PFSK-1 (cell line): ENCODE measurements around the gene TMEM273.

Source experiments
- FOXP2 ChIP-seq: optimal IDR thresholded peaks from 2 replicates; pipeline ENCODE3; 2011; ENCODE audit warnings: borderline replicate concordance, control low read depth, inconsistent platforms; ENCODE audit not compliant: insufficient read depth; ENCODE audit errors: extremely low read length, extremely low read depth
- POLR2AphosphoS5 ChIP-seq: IDR thresholded peaks from 2 replicates; pipeline ENCODE4 v1.6.1; 2012; ENCODE audit warnings: low read depth, mild to moderate bottlenecking, control low read depth, low read length, moderate library complexity
- SIN3A ChIP-seq: IDR thresholded peaks from 2 replicates; pipeline ENCODE4 v1.6.1; 2012; ENCODE audit warnings: mild to moderate bottlenecking, low read length, moderate library complexity, borderline replicate concordance; ENCODE audit not compliant: insufficient read depth
- TAF1 ChIP-seq: IDR thresholded peaks from 2 replicates; pipeline ENCODE4 v1.6.1; 2012; ENCODE audit warnings: low read length, control low read depth, borderline replicate concordance; ENCODE audit not compliant: insufficient read depth
- TF ChIP-seq, protein P1 (sequence below), 2 experiments: IDR thresholded peaks; 2 replicates each; pipeline versions ENCODE4 v1.6.1 to v1.8.0; 2011 to 2012; ENCODE audit warnings: low read depth in 2 of 2, low read length in 2 of 2, control low read depth in 1 of 2, inconsistent platforms in 1 of 2, mild to moderate bottlenecking in 1 of 2, moderate library complexity in 1 of 2; ENCODE audit not compliant: insufficient read depth in 1 of 2

Gene TMEM273

GRCh38 chr10:49207936-49208487 is 19.8 kb upstream of the TMEM273 start:
- TF ChIP-seq SIN3A (no peak), POLR2AphosphoS5 (no peak), TAF1 (no peak), FOXP2 (no peak)
- TF ChIP-seq, protein P1, sequence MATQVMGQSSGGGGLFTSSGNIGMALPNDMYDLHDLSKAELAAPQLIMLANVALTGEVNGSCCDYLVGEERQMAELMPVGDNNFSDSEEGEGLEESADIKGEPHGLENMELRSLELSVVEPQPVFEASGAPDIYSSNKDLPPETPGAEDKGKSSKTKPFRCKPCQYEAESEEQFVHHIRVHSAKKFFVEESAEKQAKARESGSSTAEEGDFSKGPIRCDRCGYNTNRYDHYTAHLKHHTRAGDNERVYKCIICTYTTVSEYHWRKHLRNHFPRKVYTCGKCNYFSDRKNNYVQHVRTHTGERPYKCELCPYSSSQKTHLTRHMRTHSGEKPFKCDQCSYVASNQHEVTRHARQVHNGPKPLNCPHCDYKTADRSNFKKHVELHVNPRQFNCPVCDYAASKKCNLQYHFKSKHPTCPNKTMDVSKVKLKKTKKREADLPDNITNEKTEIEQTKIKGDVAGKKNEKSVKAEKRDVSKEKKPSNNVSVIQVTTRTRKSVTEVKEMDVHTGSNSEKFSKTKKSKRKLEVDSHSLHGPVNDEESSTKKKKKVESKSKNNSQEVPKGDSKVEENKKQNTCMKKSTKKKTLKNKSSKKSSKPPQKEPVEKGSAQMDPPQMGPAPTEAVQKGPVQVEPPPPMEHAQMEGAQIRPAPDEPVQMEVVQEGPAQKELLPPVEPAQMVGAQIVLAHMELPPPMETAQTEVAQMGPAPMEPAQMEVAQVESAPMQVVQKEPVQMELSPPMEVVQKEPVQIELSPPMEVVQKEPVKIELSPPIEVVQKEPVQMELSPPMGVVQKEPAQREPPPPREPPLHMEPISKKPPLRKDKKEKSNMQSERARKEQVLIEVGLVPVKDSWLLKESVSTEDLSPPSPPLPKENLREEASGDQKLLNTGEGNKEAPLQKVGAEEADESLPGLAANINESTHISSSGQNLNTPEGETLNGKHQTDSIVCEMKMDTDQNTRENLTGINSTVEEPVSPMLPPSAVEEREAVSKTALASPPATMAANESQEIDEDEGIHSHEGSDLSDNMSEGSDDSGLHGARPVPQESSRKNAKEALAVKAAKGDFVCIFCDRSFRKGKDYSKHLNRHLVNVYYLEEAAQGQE (IDR thresholded peaks at IDR 0.05; ENCODE audit: insufficient read depth in 1 of 2, low read depth in 2 of 2, low read length in 2 of 2), result no peak

DNA sequence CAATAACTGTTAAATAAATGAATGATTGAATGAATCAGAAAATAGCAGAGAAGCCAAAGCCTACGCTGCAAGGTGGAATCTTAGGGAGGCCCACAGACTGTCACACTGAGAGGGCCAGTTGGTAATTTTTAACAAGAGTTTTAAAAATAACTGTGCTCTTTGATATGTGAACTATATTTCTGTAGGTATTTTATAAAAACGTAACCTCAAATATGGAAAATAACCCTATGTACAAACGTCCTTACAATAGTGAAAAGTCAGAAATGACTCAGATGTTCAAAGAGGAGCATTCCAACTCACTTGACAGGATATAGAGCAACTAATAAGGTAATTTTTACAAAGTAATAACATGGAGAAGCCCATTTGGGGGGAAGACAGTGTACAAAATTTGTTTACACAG is 18.9 kb upstream of the TMEM273 start:
- TF ChIP-seq POLR2AphosphoS5 (no peak), FOXP2 (no peak), SIN3A (no peak), TAF1 (no peak)
- TF ChIP-seq, protein P1 (IDR thresholded peaks at IDR 0.05; ENCODE audit: insufficient read depth in 1 of 2, low read depth in 2 of 2, low read length in 2 of 2), result no peak

DNA sequence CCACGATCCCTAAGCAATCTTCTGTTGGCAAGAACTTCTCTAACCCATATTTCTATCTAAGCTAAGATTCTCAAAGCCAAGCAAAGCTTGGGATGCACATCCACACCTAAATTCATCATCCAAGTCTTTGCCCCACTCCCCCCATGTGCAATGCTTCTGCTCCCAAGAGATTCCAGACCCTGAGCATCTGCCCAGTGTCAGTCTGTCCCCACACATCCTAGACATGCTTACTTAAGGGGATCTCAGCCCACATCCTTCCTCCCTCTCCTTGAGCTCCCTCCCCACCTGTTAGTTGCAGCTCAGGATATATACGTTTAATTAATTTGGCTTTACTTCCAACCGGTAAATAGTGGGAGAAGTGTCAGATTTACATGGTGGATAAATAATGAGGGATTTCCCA is 17.0 kb upstream of the TMEM273 start:
- TF ChIP-seq FOXP2 (no peak), POLR2AphosphoS5 (no peak), SIN3A (no peak), TAF1 (no peak)
- TF ChIP-seq, protein P1 (IDR thresholded peaks at IDR 0.05; ENCODE audit: insufficient read depth in 1 of 2, low read depth in 2 of 2, low read length in 2 of 2), result no peak

GRCh38 chr10:49204119-49204518 is 15.9 kb upstream of the TMEM273 start:
- no peak for TF ChIP-seq POLR2AphosphoS5
- TF ChIP-seq FOXP2, result no peak
- TF ChIP-seq, protein P1 (IDR thresholded peaks at IDR 0.05; ENCODE audit: insufficient read depth in 1 of 2, low read depth in 2 of 2, low read length in 2 of 2), result no peak
- no peak for TF ChIP-seq SIN3A
- no peak for TF ChIP-seq TAF1

DNA sequence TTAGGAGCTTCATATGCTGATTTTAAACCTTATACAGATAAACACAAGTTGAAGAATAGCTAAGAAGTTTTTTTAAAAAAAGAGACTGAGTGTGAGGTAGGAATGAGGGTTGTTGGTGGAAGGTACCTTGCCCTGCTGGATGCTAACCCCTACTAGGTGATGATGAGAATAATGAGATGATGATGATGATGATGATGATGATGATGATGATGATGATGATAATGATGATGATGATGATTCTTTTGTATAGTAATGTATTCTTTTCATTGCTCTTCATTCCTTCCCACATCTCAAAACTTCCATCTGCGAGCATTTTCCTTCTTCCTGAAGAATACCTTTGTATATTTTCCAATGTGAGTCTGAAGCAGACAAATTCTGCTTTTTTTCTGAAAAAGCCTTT is 14.1 kb upstream of the TMEM273 start:
- TF ChIP-seq POLR2AphosphoS5, result no peak
- TF ChIP-seq TAF1, result no peak
- no peak for TF ChIP-seq FOXP2
- TF ChIP-seq SIN3A, result no peak
- TF ChIP-seq, protein P1 (IDR thresholded peaks at IDR 0.05; ENCODE audit: insufficient read depth in 1 of 2, low read depth in 2 of 2, low read length in 2 of 2), result no peak
